Chondrocyte (in vitro differentiated cells): Measurements from ENCODE around the gene OPRD1. TPM values are rescaled to one million over a fixed set of nuclear protein-coding genes. Genes with fewer than 3 reads are reported as not detected.

Experiments
- DNase-seq: peaks from one replicate; pipeline ENCODE4 v3.0.0; 2021; ENCODE audit warnings: mixed read lengths, low spot score
- H3K27ac Mint-ChIP-seq: one replicate; pipeline ENCODE4 v1.8.0; 2021; ENCODE audit warnings: mild to moderate bottlenecking, moderate library complexity, mixed read lengths; ENCODE audit not compliant: unreplicated experiment
- H3K27me3 Mint-ChIP-seq: 2 replicates; pipeline ENCODE4 v1.8.0; 2021; ENCODE audit warnings: low read depth, mixed read lengths
- H3K36me3 Mint-ChIP-seq: 2 replicates; pipeline ENCODE4 v1.8.0; 2021; ENCODE audit warnings: low read depth, mixed read lengths
- H3K4me1 Mint-ChIP-seq: 2 replicates; pipeline ENCODE4 v1.8.0; 2021; ENCODE audit warnings: low read depth, mild to moderate bottlenecking, mixed read lengths
- H3K4me3 Mint-ChIP-seq: one replicate; pipeline ENCODE4 v1.8.0; 2021; ENCODE audit warnings: mild to moderate bottlenecking, moderate library complexity, mixed read lengths; ENCODE audit not compliant: unreplicated experiment
- H3K9me3 Mint-ChIP-seq: 2 replicates; pipeline ENCODE4 v1.8.0; 2021; ENCODE audit warnings: low read depth, mixed read lengths
- total RNA-seq: library from RNA; stranded (reverse); gene quantifications from 3 replicates; pipeline ENCODE4 v1.2.1, GENCODE V29; 2021
- TF ChIP-seq, protein P1 (sequence below): fragments of 200-600 bp; sonication (generic); IDR thresholded peaks from 2 replicates; pipeline ENCODE4 v1.5.0; 2021; ENCODE audit warnings: antibody characterized with exemption, mild to moderate bottlenecking, moderate library complexity

OPRD1 gene
- total RNA-seq, 1 donor from 2014 or later = 0.22 TPM

DNA sequence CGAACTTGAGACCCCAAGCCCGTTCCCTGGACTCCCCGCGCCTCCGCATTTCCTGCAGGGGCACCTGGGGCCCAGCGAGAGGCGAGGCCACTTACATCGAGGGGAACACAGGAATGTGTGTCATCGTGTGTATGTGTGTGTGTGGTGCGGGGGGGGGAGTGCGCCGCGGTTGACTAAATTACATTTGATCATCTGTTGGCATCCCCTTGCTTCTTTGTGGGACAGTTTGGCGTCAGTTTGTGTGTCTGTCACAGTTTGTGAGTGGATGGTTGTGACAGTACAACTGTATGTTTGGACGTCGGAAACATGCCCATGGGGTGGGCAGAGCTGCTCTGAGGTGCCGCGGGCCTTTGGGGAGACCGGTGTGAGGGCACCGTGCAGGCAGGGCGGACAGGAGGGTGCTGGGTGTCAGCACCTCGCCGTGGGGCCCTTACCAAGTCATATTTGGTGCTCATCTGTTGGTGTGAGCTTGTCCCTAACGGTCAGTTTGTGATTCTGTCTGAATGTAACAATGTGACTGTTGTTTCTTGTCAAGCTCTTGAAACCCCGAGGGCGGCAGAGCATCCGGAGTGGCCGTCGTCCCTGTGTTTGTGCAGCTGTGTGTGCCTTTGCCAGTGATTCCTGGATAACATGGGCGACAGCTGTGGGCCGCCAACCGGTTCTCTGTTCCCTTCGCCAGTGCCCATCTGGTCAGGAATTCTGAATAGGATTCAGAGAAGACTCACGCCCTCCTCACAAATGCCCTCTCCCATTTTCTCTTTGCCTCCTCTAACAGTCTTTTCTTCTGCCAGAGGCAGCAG is 899 bp downstream of the OPRD1 start:
- H3K27me3 Mint-ChIP-seq = peaks cover 48% of the 10 kb centered on the region
- no peaks in the 10 kb centered on the region for H3K9me3 Mint-ChIP-seq
- no peak for DNase-seq
- no peak overlapping the region for H3K27ac Mint-ChIP-seq
- H3K4me1 Mint-ChIP-seq = peaks cover 15% of the 10 kb centered on the region
- H3K36me3 Mint-ChIP-seq = no peaks in the 10 kb centered on the region
- H3K4me3 Mint-ChIP-seq = peak overlapping the region; percentile 19
- TF ChIP-seq, protein P1, sequence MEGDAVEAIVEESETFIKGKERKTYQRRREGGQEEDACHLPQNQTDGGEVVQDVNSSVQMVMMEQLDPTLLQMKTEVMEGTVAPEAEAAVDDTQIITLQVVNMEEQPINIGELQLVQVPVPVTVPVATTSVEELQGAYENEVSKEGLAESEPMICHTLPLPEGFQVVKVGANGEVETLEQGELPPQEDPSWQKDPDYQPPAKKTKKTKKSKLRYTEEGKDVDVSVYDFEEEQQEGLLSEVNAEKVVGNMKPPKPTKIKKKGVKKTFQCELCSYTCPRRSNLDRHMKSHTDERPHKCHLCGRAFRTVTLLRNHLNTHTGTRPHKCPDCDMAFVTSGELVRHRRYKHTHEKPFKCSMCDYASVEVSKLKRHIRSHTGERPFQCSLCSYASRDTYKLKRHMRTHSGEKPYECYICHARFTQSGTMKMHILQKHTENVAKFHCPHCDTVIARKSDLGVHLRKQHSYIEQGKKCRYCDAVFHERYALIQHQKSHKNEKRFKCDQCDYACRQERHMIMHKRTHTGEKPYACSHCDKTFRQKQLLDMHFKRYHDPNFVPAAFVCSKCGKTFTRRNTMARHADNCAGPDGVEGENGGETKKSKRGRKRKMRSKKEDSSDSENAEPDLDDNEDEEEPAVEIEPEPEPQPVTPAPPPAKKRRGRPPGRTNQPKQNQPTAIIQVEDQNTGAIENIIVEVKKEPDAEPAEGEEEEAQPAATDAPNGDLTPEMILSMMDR = no peak

DNA sequence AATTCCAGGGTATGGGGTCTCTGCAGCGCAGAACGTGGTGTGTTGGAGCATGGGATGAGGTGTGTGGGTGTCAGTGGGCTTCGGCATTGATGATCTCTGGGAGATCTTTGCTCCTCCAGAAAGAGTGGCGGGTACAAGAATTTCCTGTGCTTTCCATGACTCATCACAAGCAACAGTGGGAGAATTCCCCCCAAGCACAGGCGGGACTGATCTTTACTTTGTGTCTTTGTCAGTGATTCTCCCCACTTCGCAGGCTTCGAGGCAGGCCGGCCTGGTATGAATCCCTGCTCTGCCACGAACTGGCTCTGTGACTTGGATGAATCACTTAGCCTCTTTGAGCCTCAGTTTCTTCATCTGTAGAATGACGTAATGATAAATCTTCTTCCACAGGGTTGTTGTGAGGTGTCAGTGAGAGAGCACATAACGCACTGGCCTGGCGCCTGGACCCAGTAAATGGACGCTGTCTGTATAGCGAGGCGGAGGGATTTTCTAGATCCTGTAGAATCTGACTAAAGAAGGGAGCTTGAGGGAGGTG is 2.0 kb downstream of the OPRD1 start:
- H3K36me3 Mint-ChIP-seq = no peaks in the 10 kb centered on the region
- TF ChIP-seq, protein P1 = no peak
- no peak overlapping the region for H3K27ac Mint-ChIP-seq
- H3K27me3 Mint-ChIP-seq = peaks cover 54% of the 10 kb centered on the region
- H3K4me1 Mint-ChIP-seq = peaks cover 15% of the 10 kb centered on the region
- no peak for DNase-seq
- no peaks in the 10 kb centered on the region for H3K9me3 Mint-ChIP-seq
- no peak overlapping the region for H3K4me3 Mint-ChIP-seq

DNA sequence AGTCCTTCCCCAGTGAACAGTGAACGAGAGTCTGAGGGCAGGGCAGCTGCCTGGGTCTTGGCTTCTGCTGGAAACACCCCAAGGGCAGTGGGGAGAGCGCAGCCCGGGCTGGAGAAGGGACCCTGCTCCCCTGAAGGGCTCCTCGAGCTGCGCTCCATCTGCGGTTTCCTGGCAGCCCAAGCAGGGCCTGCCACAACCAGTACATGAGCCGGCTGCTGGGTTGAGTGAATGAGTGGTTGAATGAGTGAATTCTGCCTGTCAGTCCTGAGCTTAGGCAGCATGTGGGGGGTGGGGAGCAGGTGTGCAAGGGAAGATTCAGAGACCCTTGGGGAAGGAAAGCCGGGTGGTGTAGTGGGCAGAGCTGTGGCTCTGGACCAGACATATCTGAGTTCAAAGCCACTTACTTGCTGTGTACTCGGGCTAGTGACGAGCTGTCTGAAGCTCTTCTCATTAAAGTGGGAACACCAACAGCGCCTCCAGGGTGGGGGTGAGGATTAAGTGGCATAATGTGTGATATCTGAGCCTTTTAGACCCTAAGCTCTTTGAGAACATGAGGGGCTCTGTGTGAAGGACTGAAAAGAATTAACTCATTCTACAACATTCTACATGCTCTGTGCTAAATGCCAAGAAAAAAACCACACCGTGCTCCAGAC is 3.7 kb downstream of the OPRD1 start:
- Mint-ChIP-seq H3K4me3 (no peak overlapping the region), H3K4me1 (peaks cover 15% of the 10 kb centered on the region), H3K27ac (no peak overlapping the region), H3K27me3 (peaks cover 46% of the 10 kb centered on the region), H3K9me3 (no peaks in the 10 kb centered on the region), H3K36me3 (no peaks in the 10 kb centered on the region)
- no peak for DNase-seq
- TF ChIP-seq, protein P1 = no peak

DNA sequence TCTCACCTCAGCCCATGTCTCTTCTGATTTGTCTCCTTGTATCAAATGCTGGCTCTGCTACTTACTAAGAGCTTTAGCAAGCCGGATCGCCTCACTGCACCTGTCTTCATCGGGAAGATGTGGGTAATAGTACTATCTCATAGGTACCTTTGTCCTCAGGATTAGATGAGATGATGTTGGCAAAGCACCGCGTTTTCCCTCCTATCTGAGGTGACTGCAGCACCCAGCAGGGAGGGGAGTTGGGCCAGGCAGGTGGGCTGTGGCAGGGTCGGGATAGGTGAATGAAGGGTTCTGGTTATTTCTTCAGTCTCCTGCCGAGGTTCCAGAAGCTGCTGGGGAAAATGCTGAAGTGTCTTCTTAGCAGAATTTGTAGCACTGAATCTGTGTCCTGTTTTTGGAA is 5.2 kb downstream of the OPRD1 start:
- H3K27me3 Mint-ChIP-seq = peaks cover 35% of the 10 kb centered on the region
- no peaks in the 10 kb centered on the region for H3K9me3 Mint-ChIP-seq

DNA sequence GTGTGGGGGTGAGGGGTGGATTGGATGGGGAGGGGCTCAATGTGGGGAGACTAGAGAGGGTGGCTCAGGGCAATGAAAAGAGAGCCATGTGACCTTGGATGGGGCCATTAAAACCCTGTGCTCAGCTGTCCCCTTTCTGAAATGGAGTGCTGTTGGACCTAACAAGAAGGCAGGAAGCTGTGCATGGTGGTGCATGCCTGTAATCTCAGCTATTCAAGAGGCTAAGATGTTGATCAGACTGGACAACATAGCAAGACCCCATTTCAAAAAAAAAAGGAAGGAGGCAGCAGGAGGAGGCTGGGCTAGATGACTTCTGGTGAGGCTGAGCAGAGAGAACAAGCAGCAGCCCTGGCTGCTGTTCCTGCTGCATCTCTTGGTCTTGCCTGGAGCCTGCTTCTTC is 7.0 kb downstream of the OPRD1 start:
- Mint-ChIP-seq H3K27ac (no peak overlapping the region), H3K4me3 (no peak overlapping the region), H3K9me3 (no peaks in the 10 kb centered on the region), H3K36me3 (no peaks in the 10 kb centered on the region), H3K27me3 (peaks cover 21% of the 10 kb centered on the region), H3K4me1 (peaks cover 2% of the 10 kb centered on the region)
- no peak for DNase-seq
- TF ChIP-seq, protein P1 = no peak

More for the DNA sequence above, 5.2 kb downstream of the OPRD1 start:
- Mint-ChIP-seq H3K4me1 (peaks cover 15% of the 10 kb centered on the region), H3K36me3 (no peaks in the 10 kb centered on the region), H3K4me3 (no peak overlapping the region), H3K27ac (no peak overlapping the region)
- TF ChIP-seq, protein P1 = no peak
- DNase-seq = no peak
